Breast epithelium (tissue), 4 donors: Measurements from ENCODE around the gene SLC1A7. TPM values are rescaled to one million over a fixed set of nuclear protein-coding genes. Genes with fewer than 3 reads are reported as not detected.

Experiments
- DNase-seq, 2 donors: peaks; one replicate each; pipeline ENCODE4 v3.0.0-alpha.2; 2019; ENCODE audit warnings: low spot score in 2 of 2
- H3K27ac ChIP-seq, 2 donors: fragments of 200-600 bp; sonication (generic) in 1 of 2; one replicate each; pipeline ENCODE4 v1.5.1; 2016 to 2019; ENCODE audit warnings: mild to moderate bottlenecking in 1 of 2
- H3K27me3 ChIP-seq, 2 donors: fragments of 200-600 bp; sonication (generic) in 1 of 2; one replicate each; pipeline versions ENCODE4 v1.5.1 to v1.6.0; 2017 to 2019; ENCODE audit warnings: control low read depth in 1 of 2, mild to moderate bottlenecking in 1 of 2
- H3K36me3 ChIP-seq: fragments of 200-600 bp; one replicate; pipeline ENCODE4 v1.5.1; 2019
- H3K4me1 ChIP-seq, 2 donors: fragments of 200-600 bp; sonication (generic); one replicate each; pipeline ENCODE4 v1.5.1; 2016 to 2019; ENCODE audit warnings: control low read depth in 1 of 2
- H3K4me3 ChIP-seq, 3 donors: fragments of 200-600 bp; sonication (generic); 1 replicate in 2 of 3; 2 replicates in 1 of 3; pipeline ENCODE4 v1.5.1; 2016 to 2019; ENCODE audit warnings: mild to moderate bottlenecking in 3 of 3, moderate library complexity in 2 of 3
- H3K9me3 ChIP-seq, 2 donors: fragments of 200-600 bp; sonication (generic) in 1 of 2; one replicate each; pipeline ENCODE4 v1.5.1; 2016 to 2019; ENCODE audit warnings: control low read depth in 1 of 2
- POLR2A ChIP-seq: fragments of 450-650 bp; IDR thresholded peaks from one replicate; pipeline ENCODE4 v1.6.1; 2016; ENCODE audit warnings: antibody characterized with exemption, mild to moderate bottlenecking, moderate library complexity
- POLR2AphosphoS5 ChIP-seq, 3 donors: sonication (generic); formaldehyde crosslinking; IDR thresholded peaks; one replicate each; pipeline ENCODE4 v1.6.1; 2017; ENCODE audit warnings: antibody characterized with exemption in 3 of 3
- intact Hi-C: fragments of 100-400 bp; cut with DNase I; formaldehyde crosslinking; loops from one replicate; pipeline ENCODE4 v1.15.1; 2023; ENCODE audit warnings: low total_unique reads
- total RNA-seq, 3 donors: library from RNA; depleted of rRNA; stranded (reverse); fragments of >200 nt; gene quantifications; one replicate each; pipeline ENCODE4 v1.1.0, GENCODE V29; 2016
- TF ChIP-seq, protein P1 (sequence below), 3 donors: fragments of 450-650 bp; IDR thresholded peaks; one replicate each; pipeline ENCODE4 v1.5.1; 2016 to 2017; ENCODE audit warnings: antibody characterized with exemption in 3 of 3, mild to moderate bottlenecking in 3 of 3, moderate library complexity in 3 of 3

Gene SLC1A7
- total RNA-seq, 3 donors from 2014 or later, result 0.16 TPM; not detected in 2

DNA sequence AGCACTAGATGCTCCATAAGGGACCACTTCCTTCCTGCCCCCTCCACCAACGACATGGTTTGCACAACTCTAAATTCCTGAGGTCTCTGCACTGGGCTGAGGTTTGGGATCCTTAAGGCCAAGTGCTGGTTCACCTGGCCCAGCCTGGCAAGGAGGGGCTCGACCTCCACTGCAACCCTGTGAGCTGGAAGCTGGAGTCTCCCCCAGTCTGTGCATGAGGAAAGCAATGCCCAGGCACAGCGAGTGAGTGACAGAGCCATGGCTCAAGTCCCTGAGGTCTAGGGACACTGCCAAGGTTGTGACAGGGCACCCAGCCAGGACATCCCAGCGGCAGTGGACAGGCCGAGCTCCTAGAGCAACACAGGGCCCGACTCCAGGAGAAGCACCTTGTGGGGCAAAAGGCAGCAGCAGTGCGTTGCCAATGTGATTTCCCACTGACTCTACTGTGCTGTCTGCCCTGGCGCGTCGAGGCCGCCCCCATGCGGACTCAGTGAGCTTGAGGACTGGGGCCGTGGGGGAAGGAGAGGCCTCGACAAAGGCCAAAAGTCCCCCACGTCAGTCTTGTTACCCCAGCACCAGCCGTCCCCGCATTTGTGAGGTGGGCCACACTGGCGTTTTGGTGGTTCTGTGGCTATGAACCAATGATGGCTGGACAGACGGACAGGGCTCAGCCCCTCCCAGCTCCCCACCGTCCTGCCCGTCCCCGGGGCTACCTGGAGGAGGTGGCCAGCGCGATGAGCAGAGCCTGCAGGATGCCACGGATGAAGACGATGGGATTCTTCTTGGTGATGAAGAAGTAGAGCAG lies 50.4 kb downstream of the SLC1A7 start:
- Histone ChIP-seq H3K27ac (peak overlapping the region in 1 of 2 donors; percentile 12), H3K36me3 (no peaks in the 10 kb centered on the region), H3K9me3 (no peaks in the 10 kb centered on the region), H3K4me3 (no peak overlapping the region), H3K4me1 (no peaks in the 10 kb centered on the region), H3K27me3 (no peaks in the 10 kb centered on the region)
- intact Hi-C loops, result no loop called here
- DNase-seq, result no peak
- TF ChIP-seq POLR2AphosphoS5 (IDR thresholded peaks at IDR 0.05) (no peak), POLR2A (no peak)
- TF ChIP-seq, protein P1, sequence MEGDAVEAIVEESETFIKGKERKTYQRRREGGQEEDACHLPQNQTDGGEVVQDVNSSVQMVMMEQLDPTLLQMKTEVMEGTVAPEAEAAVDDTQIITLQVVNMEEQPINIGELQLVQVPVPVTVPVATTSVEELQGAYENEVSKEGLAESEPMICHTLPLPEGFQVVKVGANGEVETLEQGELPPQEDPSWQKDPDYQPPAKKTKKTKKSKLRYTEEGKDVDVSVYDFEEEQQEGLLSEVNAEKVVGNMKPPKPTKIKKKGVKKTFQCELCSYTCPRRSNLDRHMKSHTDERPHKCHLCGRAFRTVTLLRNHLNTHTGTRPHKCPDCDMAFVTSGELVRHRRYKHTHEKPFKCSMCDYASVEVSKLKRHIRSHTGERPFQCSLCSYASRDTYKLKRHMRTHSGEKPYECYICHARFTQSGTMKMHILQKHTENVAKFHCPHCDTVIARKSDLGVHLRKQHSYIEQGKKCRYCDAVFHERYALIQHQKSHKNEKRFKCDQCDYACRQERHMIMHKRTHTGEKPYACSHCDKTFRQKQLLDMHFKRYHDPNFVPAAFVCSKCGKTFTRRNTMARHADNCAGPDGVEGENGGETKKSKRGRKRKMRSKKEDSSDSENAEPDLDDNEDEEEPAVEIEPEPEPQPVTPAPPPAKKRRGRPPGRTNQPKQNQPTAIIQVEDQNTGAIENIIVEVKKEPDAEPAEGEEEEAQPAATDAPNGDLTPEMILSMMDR (IDR thresholded peaks at IDR 0.05), result no peak

DNA sequence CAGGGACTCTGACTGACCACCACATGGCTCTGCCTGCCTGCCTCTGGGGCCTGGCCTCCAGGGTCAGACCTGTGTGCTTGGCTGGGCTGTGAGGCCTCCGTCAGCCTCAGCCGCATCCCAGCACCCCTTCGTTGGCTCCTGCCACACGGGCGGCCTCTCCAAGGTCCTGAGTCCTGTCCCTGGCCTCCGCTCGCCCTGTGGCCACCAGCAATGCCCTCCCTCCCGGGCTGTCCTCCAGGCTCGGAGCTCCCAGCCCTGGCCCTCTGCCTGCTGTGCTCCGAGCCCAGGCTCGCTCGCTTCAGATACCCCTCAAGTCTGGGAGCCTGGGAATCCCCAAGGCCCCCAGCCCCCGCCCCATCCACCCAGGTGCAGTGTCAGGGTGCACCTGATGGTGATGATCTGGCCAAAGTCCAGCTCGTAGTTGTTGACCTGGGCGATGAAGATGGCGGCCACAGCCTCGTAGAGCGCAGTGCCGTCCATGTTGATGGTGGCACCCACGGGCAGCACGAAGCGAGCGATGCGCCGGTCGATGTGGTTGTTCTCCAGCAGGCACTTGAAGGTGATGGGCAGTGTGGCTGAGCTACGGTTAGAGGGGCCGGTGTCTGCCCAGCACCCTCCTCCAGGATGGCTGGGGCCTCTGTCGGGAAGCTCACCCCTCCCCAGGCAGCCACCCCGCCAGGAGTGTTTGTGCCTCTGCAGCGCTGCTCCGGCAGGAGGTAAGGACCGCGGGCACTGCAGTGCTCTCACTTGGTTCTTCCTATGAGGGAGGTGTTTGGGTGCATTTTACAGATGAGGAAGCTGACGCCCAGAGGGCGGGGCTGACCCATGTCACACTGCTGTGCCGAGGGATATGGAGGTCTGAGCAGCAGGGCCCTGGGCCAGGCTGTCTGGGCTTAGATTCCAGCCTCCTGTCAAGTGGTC lies 52.0 kb downstream of the SLC1A7 start:
- H3K36me3 ChIP-seq, result no peaks in the 10 kb centered on the region
- peak overlapping the region in 1 of 2 donors; percentile 1 for H3K27ac ChIP-seq
- H3K27me3 ChIP-seq, result no peaks in the 10 kb centered on the region
- H3K4me3 ChIP-seq, result no peak overlapping the region
- intact Hi-C loops, result no loop called here
- H3K4me1 ChIP-seq, result no peaks in the 10 kb centered on the region
- no peak for DNase-seq
- no peak for TF ChIP-seq POLR2A
- TF ChIP-seq, protein P1 (IDR thresholded peaks at IDR 0.05), result no peak
- no peak for TF ChIP-seq POLR2AphosphoS5 (IDR thresholded peaks at IDR 0.05)
- H3K9me3 ChIP-seq, result no peaks in the 10 kb centered on the region

GRCh38 chr1:53089478-53090226 lies 52.8 kb downstream of the SLC1A7 start:
- no peak overlapping the region for H3K27ac ChIP-seq
- no peaks in the 10 kb centered on the region for H3K36me3 ChIP-seq
- no peak for DNase-seq
- H3K27me3 ChIP-seq, result no peaks in the 10 kb centered on the region
- H3K4me1 ChIP-seq, result no peaks in the 10 kb centered on the region
- no peaks in the 10 kb centered on the region for H3K9me3 ChIP-seq
- TF ChIP-seq POLR2AphosphoS5 (IDR thresholded peaks at IDR 0.05), result no peak
- TF ChIP-seq, protein P1 (IDR thresholded peaks at IDR 0.05), result no peak
- H3K4me3 ChIP-seq, result no peak overlapping the region
- intact Hi-C loops, result no loop called here

- intact Hi-C loops, result no loop called here
- Histone ChIP-seq H3K27ac (no peak overlapping the region), H3K4me3 (no peak overlapping the region), H3K9me3 (no peaks in the 10 kb centered on the region), H3K27me3 (no peaks in the 10 kb centered on the region), H3K4me1 (no peaks in the 10 kb centered on the region), H3K36me3 (no peaks in the 10 kb centered on the region)
- no peak for DNase-seq
- TF ChIP-seq, protein P1 (IDR thresholded peaks at IDR 0.05), result no peak
- no peak for TF ChIP-seq POLR2A
- no peak for TF ChIP-seq POLR2AphosphoS5 (IDR thresholded peaks at IDR 0.05)
Measured at GRCh38 chr1:53088616-53089300, 53.7 kb downstream of the SLC1A7 start.
